ENCODE results near the gene DAPK1. TPM values are rescaled to one million over a fixed set of nuclear protein-coding genes. Genes with fewer than 3 reads are reported as not detected.

The DAPK1 gene
- total RNA-seq, 1 donor from 2014 or later: 67.4 TPM

- DNase-seq: no peak
Observed at GRCh38 chr9:87749335-87750035, 251.8 kb downstream of the DAPK1 start.

- DNase-seq: no peak
Observed at GRCh38 chr9:87750726-87751125, 253.1 kb downstream of the DAPK1 start.

- no peak for DNase-seq
Observed at GRCh38 chr9:87751423-87751822, 253.8 kb downstream of the DAPK1 start.

- no peak for DNase-seq
Observed at GRCh38 chr9:87751868-87752267, 254.2 kb downstream of the DAPK1 start.

GRCh38 chr9:87753313-87753712 is 255.6 kb downstream of the DAPK1 start:
- no peak for DNase-seq

Small RNAs within 50 kb of the gene (small RNA-seq; reads per million reads assigned to genes)
- 0.20 reads per million for gene AL161787.1

Other genes starting within 250 kb of the DAPK1 start
- 40.4 TPM for gene CTSL, start 228.3 kb downstream of the DAPK1 start, total RNA-seq

Data from occipital lobe (tissue), 3 donors.